ENCODE measurements around the gene SEMA5A. TPM values are rescaled to one million over a fixed set of nuclear protein-coding genes. Genes with fewer than 3 reads are reported as not detected.

SEMA5A gene
- polyA plus RNA-seq, 1 donor (not counting 4 experiments of a cell fraction or from before 2014, with no cell fraction given): 0.16 TPM

DNA sequence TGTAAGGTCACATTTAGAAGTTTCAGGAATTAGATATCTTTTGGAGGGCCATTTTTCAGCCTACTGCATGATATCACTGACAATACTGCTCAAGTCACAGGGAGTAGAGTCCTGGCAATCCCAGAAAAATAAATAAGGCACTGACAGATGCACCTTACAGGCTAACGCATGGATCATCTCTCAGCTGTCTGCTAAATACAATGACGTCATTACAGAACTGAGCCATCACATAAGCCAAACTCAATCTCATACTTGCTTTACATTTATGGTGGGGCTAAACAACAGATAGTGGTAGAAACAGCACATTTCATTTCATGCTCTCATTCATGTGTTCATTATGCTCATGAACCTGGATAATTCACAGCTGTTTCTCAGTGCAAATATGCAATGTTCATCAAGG lies 243.7 kb downstream of the SEMA5A start:
- H3K4me2 ChIP-seq (ENCODE audit: control insufficient read depth, extremely low read depth, insufficient read depth, low read depth, low read length): no peak overlapping the region
- dilution Hi-C loops (cut with MboI; ENCODE audit: extremely low pct_ligation_motif_present, low sequenced_read_pairs): no loop called here
- DNase-seq (ENCODE audit: low read depth, low spot score): no peak

DNA sequence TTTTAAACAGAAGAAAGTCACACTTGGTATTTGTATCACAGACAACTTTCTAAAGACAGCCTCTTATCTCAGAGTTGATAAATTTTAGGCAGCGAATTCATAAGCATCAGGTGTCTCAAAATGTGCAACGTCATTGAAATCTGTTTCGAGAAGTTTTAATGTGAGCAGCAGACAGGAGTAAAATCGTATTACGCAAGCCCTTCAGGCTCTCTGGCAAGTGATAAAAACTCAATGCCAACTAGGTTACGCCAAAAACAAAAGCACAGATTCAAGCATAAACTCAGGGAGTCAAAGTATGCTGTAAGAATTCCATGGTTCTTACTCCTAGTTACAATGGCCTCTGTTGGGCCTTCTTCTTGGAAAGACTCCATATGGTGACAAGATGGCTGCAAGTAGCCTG lies 244.7 kb downstream of the SEMA5A start:
- H3K4me1 ChIP-seq (ENCODE audit: control insufficient read depth, extremely low read depth, insufficient read depth, low read length): no peaks in the 10 kb centered on the region
- H4K20me1 ChIP-seq (ENCODE audit: control insufficient read depth, extremely low read depth, insufficient read depth, low read length): no peaks in the 10 kb centered on the region
- H3K9ac ChIP-seq (ENCODE audit: control insufficient read depth, extremely low read depth, insufficient read depth, low read length): no peak overlapping the region
- H2AFZ ChIP-seq (ENCODE audit: control insufficient read depth, low read length): no peak overlapping the region
- H3K27me3 ChIP-seq (ENCODE audit: control insufficient read depth, extremely low read depth, insufficient read depth, low read length): no peaks in the 10 kb centered on the region
- dilution Hi-C loops (cut with MboI; ENCODE audit: extremely low pct_ligation_motif_present, low sequenced_read_pairs): no loop called here
- H3K4me2 ChIP-seq (ENCODE audit: control insufficient read depth, extremely low read depth, insufficient read depth, low read depth, low read length): no peak overlapping the region
- H3K79me2 ChIP-seq (ENCODE audit: control insufficient read depth, insufficient read depth, low read length): no peaks in the 10 kb centered on the region
- no peaks in the 10 kb centered on the region for H3K9me3 ChIP-seq (ENCODE audit: control insufficient read depth, low read depth, low read length)
- TF ChIP-seq, protein P1, sequence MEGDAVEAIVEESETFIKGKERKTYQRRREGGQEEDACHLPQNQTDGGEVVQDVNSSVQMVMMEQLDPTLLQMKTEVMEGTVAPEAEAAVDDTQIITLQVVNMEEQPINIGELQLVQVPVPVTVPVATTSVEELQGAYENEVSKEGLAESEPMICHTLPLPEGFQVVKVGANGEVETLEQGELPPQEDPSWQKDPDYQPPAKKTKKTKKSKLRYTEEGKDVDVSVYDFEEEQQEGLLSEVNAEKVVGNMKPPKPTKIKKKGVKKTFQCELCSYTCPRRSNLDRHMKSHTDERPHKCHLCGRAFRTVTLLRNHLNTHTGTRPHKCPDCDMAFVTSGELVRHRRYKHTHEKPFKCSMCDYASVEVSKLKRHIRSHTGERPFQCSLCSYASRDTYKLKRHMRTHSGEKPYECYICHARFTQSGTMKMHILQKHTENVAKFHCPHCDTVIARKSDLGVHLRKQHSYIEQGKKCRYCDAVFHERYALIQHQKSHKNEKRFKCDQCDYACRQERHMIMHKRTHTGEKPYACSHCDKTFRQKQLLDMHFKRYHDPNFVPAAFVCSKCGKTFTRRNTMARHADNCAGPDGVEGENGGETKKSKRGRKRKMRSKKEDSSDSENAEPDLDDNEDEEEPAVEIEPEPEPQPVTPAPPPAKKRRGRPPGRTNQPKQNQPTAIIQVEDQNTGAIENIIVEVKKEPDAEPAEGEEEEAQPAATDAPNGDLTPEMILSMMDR (optimal IDR thresholded peaks at IDR 0.05 in 1 of 3, IDR thresholded peaks at IDR 0.05 in 1 of 3, conservative IDR thresholded peaks at IDR 0.05 in 1 of 3; ENCODE audit: extremely low read depth in 1 of 3, insufficient read depth in 2 of 3, low read length in 3 of 3): no peak
- no peak for TF ChIP-seq EZH2 (IDR thresholded peaks at IDR 0.05; ENCODE audit: low read length)
- H3K4me3 ChIP-seq (ENCODE audit: control insufficient read depth in 2 of 3, extremely low read depth in 1 of 3, insufficient read depth in 2 of 3, low read depth in 1 of 3, low read length in 3 of 3): no peak overlapping the region
- no peak for DNase-seq (ENCODE audit: low read depth, low spot score)
- no peak overlapping the region for H3K27ac ChIP-seq (ENCODE audit: control insufficient read depth, insufficient read depth, low read length)
- no peak for FAIRE-seq
- no peaks in the 10 kb centered on the region for H3K36me3 ChIP-seq (ENCODE audit: control insufficient read depth in 2 of 2, extremely low read depth in 1 of 2, insufficient read depth in 2 of 2, low read length in 2 of 2)
- H3K9me1 ChIP-seq (ENCODE audit: control insufficient read depth, extremely low read depth, insufficient read depth, low read length): no peaks in the 10 kb centered on the region

More for the DNA sequence above, 243.7 kb downstream of the SEMA5A start:
- Histone ChIP-seq H3K4me3 (ENCODE audit: control insufficient read depth in 2 of 3, extremely low read depth in 1 of 3, insufficient read depth in 2 of 3, low read depth in 1 of 3, low read length in 3 of 3) (no peak overlapping the region), H2AFZ (ENCODE audit: control insufficient read depth, low read length) (no peak overlapping the region), H3K27me3 (ENCODE audit: control insufficient read depth, extremely low read depth, insufficient read depth, low read length) (no peaks in the 10 kb centered on the region), H3K79me2 (ENCODE audit: control insufficient read depth, insufficient read depth, low read length) (no peaks in the 10 kb centered on the region), H4K20me1 (ENCODE audit: control insufficient read depth, extremely low read depth, insufficient read depth, low read length) (no peaks in the 10 kb centered on the region), H3K9me1 (ENCODE audit: control insufficient read depth, extremely low read depth, insufficient read depth, low read length) (no peaks in the 10 kb centered on the region), H3K9ac (ENCODE audit: control insufficient read depth, extremely low read depth, insufficient read depth, low read length) (no peak overlapping the region), H3K9me3 (ENCODE audit: control insufficient read depth, low read depth, low read length) (no peaks in the 10 kb centered on the region), H3K27ac (ENCODE audit: control insufficient read depth, insufficient read depth, low read length) (no peak overlapping the region), H3K4me1 (ENCODE audit: control insufficient read depth, extremely low read depth, insufficient read depth, low read length) (no peaks in the 10 kb centered on the region), H3K36me3 (ENCODE audit: control insufficient read depth in 2 of 2, extremely low read depth in 1 of 2, insufficient read depth in 2 of 2, low read length in 2 of 2) (no peaks in the 10 kb centered on the region)
- no peak for FAIRE-seq
- no peak for TF ChIP-seq EZH2 (IDR thresholded peaks at IDR 0.05; ENCODE audit: low read length)
- TF ChIP-seq, protein P1 (optimal IDR thresholded peaks at IDR 0.05 in 1 of 3, IDR thresholded peaks at IDR 0.05 in 1 of 3, conservative IDR thresholded peaks at IDR 0.05 in 1 of 3; ENCODE audit: extremely low read depth in 1 of 3, insufficient read depth in 2 of 3, low read length in 3 of 3): no peak

Measured in keratinocyte (primary cell).